Activated naive CD8-positive, alpha-beta T cell treated with anti-CD3 and anti-CD28 coated beads, Interleukin-2, amount 50 U/mL, for 24 hours (primary cell): ENCODE data around the gene PRX.
"Not testable (repeated sequence)": the region's sequence is repeated elsewhere in the genome, so short reads cannot be mapped to it uniquely, and the experiment has no call there.

Source experiments
- ATAC-seq: fragments of 150-1000 bp; cut with Tn5 transposase; one replicate; pipeline ENCODE4 v1.10.0; 2021
- DNase-seq: peaks from one replicate; pipeline ENCODE4 v3.0.0; 2021
- H3K27ac Mint-ChIP-seq: one replicate; pipeline ENCODE4 v1.8.0; 2021; ENCODE audit warnings: mild to moderate bottlenecking, mixed read lengths
- H3K27me3 Mint-ChIP-seq: one replicate; pipeline ENCODE4 v1.8.0; 2021; ENCODE audit warnings: mixed read lengths
- H3K36me3 Mint-ChIP-seq: one replicate; pipeline ENCODE4 v1.8.0; 2021; ENCODE audit warnings: low read depth, mixed read lengths
- H3K4me1 Mint-ChIP-seq: one replicate; pipeline ENCODE4 v1.8.0; 2021; ENCODE audit warnings: mixed read lengths
- H3K4me3 Mint-ChIP-seq: one replicate; pipeline ENCODE4 v1.8.0; 2021; ENCODE audit warnings: mild to moderate bottlenecking, moderate library complexity, mixed read lengths
- H3K9me3 Mint-ChIP-seq: one replicate; pipeline ENCODE4 v1.8.0; 2021; ENCODE audit warnings: mixed read lengths

PRX gene

DNA sequence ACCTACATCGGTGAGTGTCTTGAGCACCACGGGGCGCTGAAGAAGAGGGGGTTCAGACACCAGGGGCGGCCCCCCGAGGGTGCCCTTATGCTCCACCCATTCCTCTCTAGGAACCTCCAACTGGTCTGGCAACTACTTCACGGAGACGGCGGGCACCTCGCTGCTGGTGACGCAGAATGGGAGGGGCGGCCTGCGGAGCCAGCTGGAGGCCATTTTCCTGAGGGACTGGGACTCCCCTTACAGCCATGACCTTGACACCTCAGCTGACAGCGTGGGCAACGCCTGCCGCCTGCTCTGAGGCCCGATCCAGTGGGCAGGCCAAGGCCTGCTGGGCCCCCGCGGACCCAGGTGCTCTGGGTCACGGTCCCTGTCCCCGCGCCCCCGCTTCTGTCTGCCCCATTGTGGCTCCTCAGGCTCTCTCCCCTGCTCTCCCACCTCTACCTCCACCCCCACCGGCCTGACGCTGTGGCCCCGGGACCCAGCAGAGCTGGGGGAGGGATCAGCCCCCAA, 35.2 kb downstream of the PRX start:
- no peak for ATAC-seq
- Mint-ChIP-seq H3K4me3 (no peak overlapping the region), H3K27ac (no peak overlapping the region), H3K4me1 (no peaks in the 10 kb centered on the region), H3K9me3 (no peaks in the 10 kb centered on the region), H3K27me3 (no peaks in the 10 kb centered on the region), H3K36me3 (peaks cover 2% of the 10 kb centered on the region)
- no peak for DNase-seq

GRCh38 chr19:40376286-40376862, 36.8 kb downstream of the PRX start:
- no peaks in the 10 kb centered on the region for H3K9me3 Mint-ChIP-seq
- H3K27ac Mint-ChIP-seq = no peak overlapping the region
- DNase-seq (no peak), ATAC-seq (no peak)
- no peak overlapping the region for H3K4me3 Mint-ChIP-seq
- H3K4me1 Mint-ChIP-seq = no peaks in the 10 kb centered on the region
- H3K36me3 Mint-ChIP-seq = peaks cover 2% of the 10 kb centered on the region
- no peaks in the 10 kb centered on the region for H3K27me3 Mint-ChIP-seq

GRCh38 chr19:40374084-40374483, 39.1 kb downstream of the PRX start:
- no peaks in the 10 kb centered on the region for H3K27me3 Mint-ChIP-seq
- peaks cover 2% of the 10 kb centered on the region for H3K36me3 Mint-ChIP-seq
- DNase-seq = no peak
- no peaks in the 10 kb centered on the region for H3K4me1 Mint-ChIP-seq
- H3K9me3 Mint-ChIP-seq = no peaks in the 10 kb centered on the region
- H3K4me3 Mint-ChIP-seq = no peak overlapping the region
- H3K27ac Mint-ChIP-seq = no peak overlapping the region
- ATAC-seq = no peak

- Mint-ChIP-seq H3K36me3 (peaks cover 4% of the 10 kb centered on the region), H3K27me3 (no peaks in the 10 kb centered on the region), H3K9me3 (no peaks in the 10 kb centered on the region), H3K27ac (no peak overlapping the region), H3K4me3 (no peak overlapping the region), H3K4me1 (no peaks in the 10 kb centered on the region)
- DNase-seq (no peak), ATAC-seq (no peak)
These were observed 41.4 kb downstream of the PRX start for GRCh38 chr19:40371802-40372122.

GRCh38 chr19:40370997-40371801, 42.0 kb downstream of the PRX start:
- no peaks in the 10 kb centered on the region for H3K27me3 Mint-ChIP-seq
- ATAC-seq (no peak), DNase-seq (no peak)
- H3K9me3 Mint-ChIP-seq = no peaks in the 10 kb centered on the region
- no peak overlapping the region for H3K27ac Mint-ChIP-seq
- no peaks in the 10 kb centered on the region for H3K4me1 Mint-ChIP-seq
- peaks cover 4% of the 10 kb centered on the region for H3K36me3 Mint-ChIP-seq
- H3K4me3 Mint-ChIP-seq = no peak overlapping the region

DNA sequence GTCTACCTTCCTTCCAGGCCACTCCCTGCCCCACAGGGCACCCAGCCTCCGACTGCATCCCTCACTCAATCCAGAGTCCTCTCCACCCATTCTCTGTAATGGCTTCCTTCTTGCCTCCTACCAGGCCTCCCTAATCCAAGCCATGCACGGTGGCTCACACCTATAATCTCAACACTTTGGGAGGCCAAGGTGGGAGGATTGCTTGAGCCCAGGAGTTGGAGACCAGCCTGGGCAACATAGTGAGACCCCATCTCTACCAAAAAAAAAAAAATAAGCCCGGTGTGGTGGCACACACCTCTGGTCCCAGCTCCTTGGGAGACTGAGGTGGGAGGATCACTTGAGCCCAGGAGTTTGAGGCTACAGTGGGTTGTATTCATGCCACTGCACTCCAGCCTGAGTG, 42.9 kb downstream of the PRX start:
- not testable (repeated sequence) for ATAC-seq, DNase-seq, H3K27ac Mint-ChIP-seq, H3K27me3 Mint-ChIP-seq, H3K36me3 Mint-ChIP-seq, H3K9me3 Mint-ChIP-seq, H3K4me3 Mint-ChIP-seq, H3K4me1 Mint-ChIP-seq

- Mint-ChIP-seq H3K36me3 (peaks cover 4% of the 10 kb centered on the region), H3K9me3 (no peaks in the 10 kb centered on the region), H3K4me1 (peaks cover 7% of the 10 kb centered on the region), H3K27me3 (no peaks in the 10 kb centered on the region), H3K4me3 (no peak overlapping the region), H3K27ac (no peak overlapping the region)
- DNase-seq (no peak), ATAC-seq (no peak)
These were observed 43.4 kb downstream of the PRX start for GRCh38 chr19:40369797-40370196.

- Mint-ChIP-seq H3K9me3 (no peaks in the 10 kb centered on the region), H3K4me3 (no peak overlapping the region), H3K4me1 (peaks cover 12% of the 10 kb centered on the region), H3K27me3 (no peaks in the 10 kb centered on the region), H3K36me3 (peaks cover 2% of the 10 kb centered on the region), H3K27ac (no peak overlapping the region)
- ATAC-seq = no peak
- DNase-seq = no peak
These were observed 45.4 kb downstream of the PRX start for GRCh38 chr19:40367577-40368434.

DNA sequence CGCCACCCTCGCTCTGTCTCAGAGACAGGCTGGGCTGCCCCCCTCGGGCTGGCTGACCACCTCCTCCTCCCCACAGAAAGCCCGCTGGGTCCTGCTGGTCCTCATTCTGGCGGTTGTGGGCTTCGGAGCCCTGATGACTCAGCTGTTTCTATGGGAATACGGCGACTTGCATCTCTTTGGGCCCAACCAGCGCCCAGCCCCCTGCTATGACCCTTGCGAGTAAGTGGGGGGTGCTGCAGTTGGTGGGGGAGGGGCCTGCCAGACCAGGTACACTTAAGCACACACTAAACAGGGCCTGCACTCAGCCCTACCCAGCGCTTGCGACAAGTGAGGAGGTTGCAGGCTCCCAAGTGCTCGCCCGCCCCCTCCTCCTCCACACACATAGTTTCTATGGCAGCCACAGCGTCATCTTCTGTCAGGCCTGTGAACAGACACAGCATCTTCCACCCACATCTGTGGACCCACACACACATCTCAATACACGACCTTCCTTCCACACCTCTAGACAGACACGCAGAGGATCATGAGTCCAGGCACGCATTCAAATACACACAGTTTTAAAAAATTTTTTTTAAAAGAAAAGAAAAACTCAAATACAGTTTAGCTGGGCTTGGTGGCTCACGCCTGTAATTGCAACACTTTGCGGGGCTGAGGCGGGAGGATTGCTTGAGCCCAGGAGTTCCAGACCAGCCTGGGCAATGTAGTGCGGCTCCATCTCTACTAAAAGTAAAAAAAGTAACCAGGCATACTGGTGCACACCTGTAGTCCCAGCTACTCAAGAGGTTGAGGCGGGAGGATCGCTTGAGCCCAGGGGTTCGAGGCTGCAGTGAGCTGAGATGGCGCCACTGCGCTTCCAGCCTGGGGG, 46.2 kb downstream of the PRX start:
- Mint-ChIP-seq H3K4me1 (peaks cover 13% of the 10 kb centered on the region), H3K4me3 (no peak overlapping the region), H3K36me3 (peaks cover 2% of the 10 kb centered on the region), H3K9me3 (no peaks in the 10 kb centered on the region), H3K27me3 (no peaks in the 10 kb centered on the region), H3K27ac (peak overlapping the region; percentile 20)
- DNase-seq = no peak
- no peak for ATAC-seq

- Mint-ChIP-seq H3K4me3 (peak overlapping the region; percentile 39), H3K27ac (no peak overlapping the region), H3K27me3 (no peaks in the 10 kb centered on the region), H3K36me3 (peaks cover 2% of the 10 kb centered on the region), H3K4me1 (peaks cover 13% of the 10 kb centered on the region), H3K9me3 (no peaks in the 10 kb centered on the region)
- DNase-seq (peak; percentile 71), ATAC-seq (peak; percentile 44)
These were observed 47.4 kb downstream of the PRX start for GRCh38 chr19:40365613-40366401.

GRCh38 chr19:40365010-40365409, 48.2 kb downstream of the PRX start:
- peaks cover 15% of the 10 kb centered on the region for H3K4me1 Mint-ChIP-seq
- no peak for DNase-seq
- no peak for ATAC-seq
- H3K9me3 Mint-ChIP-seq = no peaks in the 10 kb centered on the region
- H3K27me3 Mint-ChIP-seq = no peaks in the 10 kb centered on the region
- peaks cover 5% of the 10 kb centered on the region for H3K36me3 Mint-ChIP-seq
- no peak overlapping the region for H3K27ac Mint-ChIP-seq
- peak overlapping the region; percentile 39 for H3K4me3 Mint-ChIP-seq

DNA sequence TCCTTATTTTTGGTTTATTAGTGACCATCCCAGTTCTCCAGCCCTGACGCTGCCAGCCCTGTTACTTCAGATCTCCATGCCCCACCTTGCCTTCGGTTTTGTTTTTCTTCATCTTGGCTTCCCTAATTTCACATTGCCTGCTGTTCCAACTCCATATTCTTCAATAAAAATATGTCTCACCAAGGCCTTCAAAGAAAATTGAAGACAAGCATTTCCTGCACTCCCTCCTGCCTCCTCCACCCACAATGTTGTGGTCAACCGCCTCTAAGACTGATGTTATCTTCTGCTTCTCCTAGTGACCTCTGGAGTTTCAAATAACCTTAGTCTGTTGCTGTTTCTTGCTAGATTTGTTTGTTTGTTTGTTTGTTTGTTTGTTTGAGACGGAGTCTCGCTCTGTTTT, 50.1 kb downstream of the PRX start:
- H3K4me3 Mint-ChIP-seq = no peak overlapping the region
- H3K27ac Mint-ChIP-seq = no peak overlapping the region
- DNase-seq = no peak
- no peaks in the 10 kb centered on the region for H3K27me3 Mint-ChIP-seq
- peaks cover 6% of the 10 kb centered on the region for H3K36me3 Mint-ChIP-seq
- H3K4me1 Mint-ChIP-seq = peaks cover 16% of the 10 kb centered on the region
- no peak for ATAC-seq
- H3K9me3 Mint-ChIP-seq = no peaks in the 10 kb centered on the region

DNA sequence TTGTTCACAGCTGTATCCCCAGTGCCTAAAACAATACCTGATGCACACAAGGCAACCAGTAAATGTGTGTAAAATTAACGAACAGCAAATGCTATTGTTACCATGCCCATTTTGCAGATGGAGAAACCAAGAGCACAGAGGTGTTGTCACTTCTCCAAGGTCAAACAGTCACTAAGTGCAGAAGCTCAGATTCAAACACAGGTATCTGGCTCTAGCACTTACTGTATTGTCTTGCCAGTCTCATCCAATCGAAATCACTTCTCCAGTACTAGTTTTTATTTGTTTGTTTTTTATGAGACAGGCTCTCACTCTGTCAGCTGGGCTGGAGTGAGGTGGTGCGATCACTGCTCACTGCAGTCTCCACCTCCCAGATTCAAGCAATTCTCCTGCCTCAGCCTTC, 51.0 kb downstream of the PRX start:
- no peak for DNase-seq
- no peaks in the 10 kb centered on the region for H3K27me3 Mint-ChIP-seq
- no peak overlapping the region for H3K4me3 Mint-ChIP-seq
- H3K36me3 Mint-ChIP-seq = peaks cover 6% of the 10 kb centered on the region
- H3K4me1 Mint-ChIP-seq = peaks cover 23% of the 10 kb centered on the region
- ATAC-seq = no peak
- no peak overlapping the region for H3K27ac Mint-ChIP-seq
- no peaks in the 10 kb centered on the region for H3K9me3 Mint-ChIP-seq
